ENCODE data around the gene KIF14. TPM values are rescaled to one million over a fixed set of nuclear protein-coding genes. Genes with fewer than 3 reads are reported as not detected.
"Not testable (repeated sequence)": the region's sequence is repeated elsewhere in the genome, so short reads cannot be mapped to it uniquely, and the experiment has no call there.

KIF14 gene
- total and polyA plus RNA-seq, 2 of the 4 experiments (the other 2 are of a cell fraction): 2.3 to 4.7 TPM

DNA sequence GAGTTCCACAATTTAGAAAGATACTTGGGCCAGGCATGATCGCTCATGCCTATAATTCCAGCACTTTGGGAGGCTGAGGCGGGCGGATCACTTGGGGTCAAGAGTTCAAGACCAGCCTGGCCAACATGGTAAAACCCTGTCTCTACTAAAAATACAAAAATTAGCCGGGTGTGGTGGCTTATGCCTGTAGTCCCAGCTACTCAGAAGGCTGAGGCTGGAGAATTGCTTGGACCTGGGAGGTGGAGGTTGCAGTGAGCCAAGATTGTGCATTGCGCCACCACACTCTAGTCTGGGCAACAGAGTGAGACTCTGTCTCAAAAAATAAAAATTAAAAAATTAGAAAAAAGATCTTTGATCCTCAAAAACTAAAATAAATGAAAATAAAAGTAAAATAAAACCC, 96.0 kb downstream of the KIF14 start:
- H3K56ac ChIP-seq (ENCODE audit: extremely low read depth, insufficient read depth, low read length); H4K5ac ChIP-seq (ENCODE audit: low read depth, low read length); H3K27ac ChIP-seq (ENCODE audit: insufficient read depth, low read length); ATAC-seq (ENCODE audit: low read depth); H3K4me2 ChIP-seq (ENCODE audit: low read depth, low read length); DNase-seq; H3K27me3 ChIP-seq (ENCODE audit: control insufficient read depth, insufficient read depth, low read length); H4K20me1 ChIP-seq (ENCODE audit: insufficient read depth, low read length); H2AK9ac ChIP-seq (replicated peaks; ENCODE audit: low read depth, low read length, poor library complexity); POLR2A ChIA-PET (ENCODE audit: unreplicated experiment); H3K4ac ChIP-seq (ENCODE audit: low read depth, low read length); BruUV-seq (replicated peaks); H3K4me3 ChIP-seq (ENCODE audit: insufficient read depth, low read depth, low read length); H2AK5ac ChIP-seq (ENCODE audit: low read depth, low read length); CTCF ChIA-PET; H3K18ac ChIP-seq (ENCODE audit: low read depth, low read length); H3K36me3 ChIP-seq (ENCODE audit: control insufficient read depth, insufficient read depth, low read length); H2BK5ac ChIP-seq (ENCODE audit: low read depth, low read length, poor library complexity, severe bottlenecking); intact Hi-C loops (cut with micrococcal nuclease); H2BK120ac ChIP-seq (ENCODE audit: low read depth, low read length); H3K79me1 ChIP-seq (ENCODE audit: low read depth in 1 of 2, low read length in 2 of 2); H3K9me3 ChIP-seq (ENCODE audit: control insufficient read depth, insufficient read depth, low read length); H4K91ac ChIP-seq (ENCODE audit: insufficient read depth, low read depth, low read length); H4K8ac ChIP-seq (ENCODE audit: low read depth in 2 of 2, low read length in 2 of 2); dilution Hi-C loops (cut with HindIII; ENCODE audit: low sequenced_read_pairs, unreplicated experiment); H3K14ac ChIP-seq (replicated peaks; ENCODE audit: low read depth, low read length); H2BK20ac ChIP-seq (ENCODE audit: low read depth, low read length); H2BK15ac ChIP-seq (ENCODE audit: low read depth, low read length); H3K9ac ChIP-seq (ENCODE audit: low read depth, low read length); H2AFZ ChIP-seq (replicated peaks; ENCODE audit: low read length, poor library complexity); H3K9me1 ChIP-seq (ENCODE audit: insufficient read depth, low read length); H3K4me1 ChIP-seq (ENCODE audit: control insufficient read depth, insufficient read depth, low read length); H3K23ac ChIP-seq (ENCODE audit: low read depth, low read length): not testable (repeated sequence)
- no CpG with 5 or more reads among the region's 5 CpGs for WGBS, 2 experiments (ENCODE audit: extremely low coverage in 2 of 2, insufficient read length in 1 of 2)
- in situ Hi-C loops (cut with MboI; ENCODE audit: low sequenced_read_pairs): loop anchor here (25.0 kb wide), 1 partner anchor 1762 kb away; no protein-coding TSS in a partner anchor

All from IMR-90 (cell line).